GM19023 (cell line): ENCODE measurements around the gene STX18.

Experiments used
- ATAC-seq: cut with Tn5 transposase; IDR thresholded peaks from one replicate; pipeline ENCODE4 v1.9.1; 2021; ENCODE audit warnings: mild to moderate bottlenecking, moderate library complexity; ENCODE audit not compliant: unreplicated experiment

Gene STX18

GRCh38 chr4:4446434-4446833, 95.4 kb downstream of the STX18 start:
- no peak for ATAC-seq

- no peak for ATAC-seq
These were observed 98.0 kb downstream of the STX18 start for GRCh38 chr4:4443821-4444220.

- ATAC-seq: no peak
These were observed 101.4 kb downstream of the STX18 start for GRCh38 chr4:4440333-4441061.

- no peak for ATAC-seq
These were observed 102.1 kb downstream of the STX18 start for GRCh38 chr4:4439782-4440181.

- no peak for ATAC-seq
These were observed 103.0 kb downstream of the STX18 start for GRCh38 chr4:4438891-4439290.

GRCh38 chr4:4437798-4438470, 103.9 kb downstream of the STX18 start:
- ATAC-seq: no peak

GRCh38 chr4:4436244-4436823, 105.5 kb downstream of the STX18 start:
- ATAC-seq: no peak

- no peak for ATAC-seq
These were observed 107.9 kb downstream of the STX18 start for GRCh38 chr4:4433941-4434340.

- no peak for ATAC-seq
These were observed 109.3 kb downstream of the STX18 start for GRCh38 chr4:4432341-4433125.

GRCh38 chr4:4430492-4431195, 111.2 kb downstream of the STX18 start:
- peak; percentile 71 for ATAC-seq

- ATAC-seq: no peak
These were observed 112.6 kb downstream of the STX18 start for GRCh38 chr4:4428966-4429875.

GRCh38 chr4:4427886-4428285, 114.0 kb downstream of the STX18 start:
- ATAC-seq: no peak

- ATAC-seq: no peak
These were observed 114.6 kb downstream of the STX18 start for GRCh38 chr4:4427121-4427870.

GRCh38 chr4:4426511-4427120, 115.2 kb downstream of the STX18 start:
- ATAC-seq: no peak

GRCh38 chr4:4425696-4426095, 116.2 kb downstream of the STX18 start:
- ATAC-seq: no peak

- no peak for ATAC-seq
These were observed 116.6 kb downstream of the STX18 start for GRCh38 chr4:4425119-4425690.

- no peak for ATAC-seq
These were observed 117.2 kb downstream of the STX18 start for GRCh38 chr4:4424499-4425115.
